Measurements from ENCODE around the gene PPT2.
"Not testable (repeated sequence)": the region's sequence is repeated elsewhere in the genome, so short reads cannot be mapped to it uniquely, and the experiment has no call there.

The PPT2 gene

DNA sequence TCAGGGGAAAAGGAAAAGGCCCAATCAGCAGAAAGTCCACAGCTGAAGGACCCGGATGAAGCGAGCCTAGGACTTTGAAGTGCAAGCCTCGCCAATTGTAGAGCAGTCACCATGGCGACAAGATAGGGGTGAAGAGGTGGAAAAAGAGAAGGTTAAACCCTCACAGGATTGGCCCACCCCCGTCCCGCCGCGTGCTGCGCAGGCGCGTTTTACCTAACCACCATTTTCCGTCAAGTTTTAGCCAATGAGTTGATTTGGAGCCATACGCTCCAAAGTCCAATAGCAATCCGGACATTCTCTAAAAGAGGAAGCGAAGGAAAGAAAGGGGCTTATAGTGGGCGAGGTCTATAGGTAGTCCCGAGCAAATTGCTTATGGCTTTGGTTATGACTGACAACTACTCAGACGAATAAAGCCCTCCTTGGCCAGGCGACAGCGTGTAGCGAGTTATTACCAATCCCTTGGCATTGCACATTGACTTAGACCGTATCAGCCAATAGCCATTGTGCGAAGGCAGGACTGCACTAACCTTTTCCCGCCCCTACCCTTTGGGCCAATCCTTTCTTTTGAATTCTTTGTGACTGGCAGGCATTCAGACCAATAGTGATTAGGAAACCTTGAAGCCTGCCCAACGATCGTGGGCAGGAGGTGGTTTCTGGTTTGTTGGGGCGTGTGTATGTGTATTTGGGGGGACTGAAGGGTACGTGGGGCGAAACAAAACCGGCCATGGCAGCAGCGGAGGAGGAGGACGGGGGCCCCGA lies 24.0 kb downstream of the PPT2 start, which contains the start of gene RNF5:
Gene RNF5, plus strand, starts transcription at position 618 of the 759 bp plus-strand sequence. Its CDS starts 107 bp downstream, at position 725.
- peak; percentile 100 for DNase-seq

- no peak for DNase-seq
These were observed 24.9 kb downstream of the PPT2 start for GRCh38 chr6:32178547-32179440.

- no peak for DNase-seq
These were observed 25.9 kb downstream of the PPT2 start for GRCh38 chr6:32179766-32180405.

- no peak for DNase-seq
These were observed 27.3 kb downstream of the PPT2 start for GRCh38 chr6:32181148-32181702.

GRCh38 chr6:32181915-32182529 lies 28.1 kb downstream of the PPT2 start:
- no peak for DNase-seq

DNA sequence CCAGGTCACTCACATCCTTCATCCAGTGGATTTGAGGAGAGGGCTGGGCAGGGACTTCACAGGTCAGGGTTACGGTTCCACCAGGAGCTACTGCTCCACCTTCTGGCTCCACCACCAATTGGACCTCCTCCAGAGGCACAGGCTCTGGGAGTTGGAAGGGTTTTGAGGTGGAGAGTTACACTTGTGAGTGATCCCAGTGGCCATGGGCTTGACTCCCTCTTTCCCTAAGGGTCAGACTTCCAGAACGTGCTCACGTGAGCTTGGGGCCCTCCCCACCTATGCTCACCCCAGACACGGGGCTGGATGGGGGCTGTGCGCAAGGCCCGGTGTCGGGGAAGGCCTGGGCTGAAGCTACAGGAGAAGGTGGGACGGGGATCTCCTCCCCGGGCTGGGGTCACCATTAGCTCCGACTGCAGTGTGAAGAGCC lies 28.6 kb downstream of the PPT2 start:
- no peak for DNase-seq

DNA sequence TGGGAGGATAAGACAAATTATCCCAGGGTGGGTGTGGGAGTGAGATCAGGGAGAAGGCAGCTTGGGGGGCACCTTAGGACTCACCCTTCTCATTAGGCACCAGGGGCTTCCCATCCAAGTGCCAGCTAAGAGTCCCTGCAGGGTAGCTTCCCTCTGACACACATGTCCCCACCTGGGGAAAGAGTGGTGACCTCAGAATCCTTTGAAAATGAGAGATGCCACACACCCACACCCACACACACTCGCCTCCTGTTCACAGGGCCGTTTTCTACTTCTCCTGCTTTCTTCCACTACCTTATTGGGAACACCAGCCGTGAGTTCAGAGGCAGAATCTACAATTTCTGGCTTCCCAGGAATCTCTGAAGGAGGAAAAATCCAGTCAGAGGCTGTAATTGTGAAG lies 29.1 kb downstream of the PPT2 start:
- no peak for DNase-seq

DNA sequence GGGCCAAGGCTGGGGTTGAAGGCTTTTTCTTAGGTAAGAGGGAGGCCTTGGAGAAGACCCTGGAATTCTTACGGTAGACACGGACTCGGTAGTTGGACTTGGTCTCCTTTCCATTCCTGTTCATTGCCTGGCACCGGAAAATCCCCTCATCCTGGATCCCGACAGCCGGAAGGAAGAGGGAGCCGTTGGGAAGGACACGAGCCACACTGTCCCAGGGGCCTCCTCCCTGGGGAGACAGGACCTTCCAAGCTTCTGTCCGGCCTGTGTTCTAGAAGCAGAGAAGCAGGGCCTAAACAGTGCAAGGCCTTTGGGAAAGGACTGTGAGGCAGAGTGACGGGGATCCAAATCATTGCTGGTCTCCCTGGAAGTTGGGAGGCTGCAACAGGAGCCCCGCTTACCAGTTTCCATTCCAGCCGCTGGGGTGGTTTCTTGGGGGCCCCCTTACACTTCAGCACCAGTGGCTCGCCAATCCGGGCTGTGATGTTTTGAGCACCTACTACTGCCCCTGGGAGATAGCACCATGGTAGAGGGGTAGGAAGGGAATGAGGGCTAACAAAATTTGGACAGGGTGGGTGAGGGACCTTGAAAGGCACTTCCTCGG lies 29.6 kb downstream of the PPT2 start:
- DNase-seq: no peak

- DNase-seq: no peak
These were observed 30.2 kb downstream of the PPT2 start, which contains the start of gene AGER for GRCh38 chr6:32184084-32184640. Gene AGER (minus strand): TSS chr6:32184253. CDS start chr6:32184222, 31 bp downstream.

GRCh38 chr6:32185681-32186131 lies 31.8 kb downstream of the PPT2 start:
- not testable (repeated sequence) for DNase-seq

DNA sequence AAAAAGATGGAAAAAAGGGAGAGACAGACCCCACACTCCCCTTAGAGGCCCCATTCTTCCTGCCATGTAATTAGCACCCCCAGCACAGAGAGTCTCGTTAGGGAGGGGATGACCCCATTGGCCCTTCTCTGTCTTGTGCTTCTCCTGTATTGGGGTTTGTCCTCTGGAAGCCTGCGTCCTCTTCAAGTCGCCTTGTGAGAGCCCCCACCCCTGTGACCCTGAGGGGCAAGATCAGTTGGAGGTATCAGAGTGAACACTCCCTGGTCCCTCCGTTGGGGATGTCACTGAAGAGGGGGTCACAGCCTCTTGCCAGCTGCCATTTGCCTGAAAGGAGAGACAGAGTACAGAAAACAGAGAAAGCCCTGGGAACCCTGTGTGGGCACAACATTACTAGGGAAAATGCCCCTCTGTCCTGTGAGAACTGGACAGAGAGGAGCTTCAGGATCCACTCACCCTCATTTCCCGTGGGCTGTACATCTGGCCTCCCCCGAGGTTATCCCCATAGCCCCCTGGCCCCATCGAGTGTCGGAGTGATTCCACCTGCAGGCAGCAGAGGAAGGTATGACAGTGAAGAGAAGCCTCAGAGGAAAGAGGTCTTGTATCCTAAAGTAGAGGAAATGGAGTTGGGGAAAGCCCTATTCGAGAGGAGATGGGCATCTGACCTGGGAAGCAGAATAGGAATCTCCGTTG lies 32.4 kb downstream of the PPT2 start:
- not testable (repeated sequence) for DNase-seq

DNA sequence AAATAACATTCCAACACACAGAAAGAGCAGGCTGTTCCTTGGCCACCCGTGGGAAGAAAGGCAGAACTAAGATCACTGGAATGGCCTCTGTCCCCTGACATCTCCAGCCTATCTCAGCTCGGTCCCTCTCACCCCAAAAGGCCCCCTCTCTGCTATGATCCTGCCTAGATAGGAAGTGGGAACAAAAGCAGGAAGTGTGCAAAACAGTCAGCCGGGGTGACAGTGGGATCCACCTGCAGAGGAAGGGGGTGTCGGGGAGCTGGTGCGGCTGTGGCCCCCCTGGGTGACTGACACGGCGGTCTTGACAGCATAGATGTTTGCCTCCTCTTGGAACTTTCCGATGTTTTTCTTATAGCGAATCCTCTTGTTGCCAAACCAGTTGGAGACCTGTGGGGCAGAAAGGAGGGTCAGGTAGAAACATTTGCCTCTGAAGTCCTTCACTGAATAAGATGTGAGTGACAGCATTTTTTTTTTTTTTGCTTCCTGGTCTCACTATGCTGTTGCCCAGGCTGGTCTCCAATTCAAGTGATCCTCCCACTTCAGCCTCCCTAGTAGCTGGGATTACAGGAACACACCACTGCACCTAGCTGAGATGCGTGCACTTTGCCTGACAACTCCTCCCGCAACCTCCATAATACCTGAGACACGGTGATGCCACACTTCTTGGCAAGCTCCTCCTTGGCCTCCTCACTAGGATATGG lies 33.2 kb downstream of the PPT2 start:
- no peak for DNase-seq

GRCh38 chr6:32187725-32188380 lies 33.9 kb downstream of the PPT2 start:
- not testable (repeated sequence) for DNase-seq

- DNase-seq: no peak
These were observed 34.6 kb downstream of the PPT2 start for GRCh38 chr6:32188381-32189068.

DNA sequence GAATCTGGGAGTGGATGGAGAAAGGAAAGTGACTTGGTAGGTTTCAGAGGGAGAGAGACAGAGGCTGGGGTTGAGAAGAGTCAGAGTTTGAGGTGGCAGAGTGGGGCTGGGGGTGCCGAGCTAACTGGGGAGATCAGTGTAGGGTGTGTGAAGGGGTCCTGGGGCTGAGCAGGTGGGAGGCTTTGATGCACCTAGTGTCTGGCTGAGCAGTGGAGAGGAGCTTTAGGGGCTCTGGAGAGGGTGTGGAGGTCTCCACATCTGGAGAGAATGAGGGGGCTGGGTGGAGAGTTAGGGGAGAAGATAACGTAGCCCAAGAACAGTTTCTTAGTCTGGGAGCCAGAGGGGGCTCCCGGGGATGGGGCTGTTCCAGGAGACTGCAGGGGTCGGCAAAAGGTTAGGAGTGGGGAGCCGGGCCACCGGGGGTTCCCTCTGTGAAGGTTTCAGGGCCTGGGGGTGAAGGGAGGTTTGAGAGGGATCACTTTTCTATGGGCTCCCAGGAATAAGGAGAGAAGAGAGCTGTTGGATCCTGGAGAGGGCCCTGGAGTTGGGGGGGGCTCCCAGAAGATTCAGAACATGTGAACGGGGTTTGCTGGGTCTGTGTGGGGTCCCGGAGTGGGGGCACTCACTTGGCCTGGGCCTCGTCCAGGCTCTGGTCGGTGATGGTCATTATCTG lies 35.3 kb downstream of the PPT2 start:
- no peak for DNase-seq

GRCh38 chr6:32189742-32190053 lies 35.8 kb downstream of the PPT2 start:
- DNase-seq: no peak

- DNase-seq: peak; percentile 91
These were observed 36.3 kb downstream of the PPT2 start, which contains the start of gene PBX2 for GRCh38 chr6:32190054-32190851. Gene PBX2 (minus strand): TSS chr6:32190202. CDS start chr6:32189915, 287 bp downstream.

All from GDM1 (cell line).